IPS-20b (cell line): ENCODE results near the gene MYBPC1.
A peak's percentile ranks its signal among the peaks of the same experiment; 100 is the strongest.
"Not testable (repeated sequence)": the region's sequence is repeated elsewhere in the genome, so short reads cannot be mapped to it uniquely, and the experiment has no call there.

Experiments used
- H3K27ac ChIP-seq: one replicate; pipeline ENCODE4 v1.5.1; 2013; ENCODE audit warnings: low read length
- H3K27me3 ChIP-seq: 2 replicates; pipeline ENCODE4 v1.6.1; 2013; ENCODE audit warnings: mild to moderate bottlenecking, low read length, inconsistent platforms; ENCODE audit not compliant: insufficient read depth
- H3K36me3 ChIP-seq: 2 replicates; pipeline ENCODE4 v1.6.1; 2013; ENCODE audit warnings: low read depth, mild to moderate bottlenecking, inconsistent platforms, low read length, moderate library complexity; ENCODE audit not compliant: insufficient read depth
- H3K4me1 ChIP-seq: 2 replicates; pipeline ENCODE4 v1.6.1; 2013; ENCODE audit warnings: mild to moderate bottlenecking, control low read depth, inconsistent platforms, low read length, moderate library complexity; ENCODE audit not compliant: insufficient read depth
- H3K4me3 ChIP-seq: 2 replicates; pipeline ENCODE4 v1.5.1; 2013; ENCODE audit warnings: mild to moderate bottlenecking, low read length, inconsistent platforms
- H3K9ac ChIP-seq: 2 replicates; pipeline ENCODE4 v1.6.1; 2013; ENCODE audit warnings: low read depth, mild to moderate bottlenecking, inconsistent platforms, low read length, moderate library complexity
- H3K9me3 ChIP-seq: 2 replicates; pipeline ENCODE4 v1.6.1; 2013; ENCODE audit warnings: mild to moderate bottlenecking, low read depth, low read length, inconsistent platforms; ENCODE audit not compliant: insufficient read depth

The MYBPC1 gene

GRCh38 chr12:101637936-101638335, 43.2 kb downstream of the MYBPC1 start:
- H3K27me3 ChIP-seq: peaks cover 16% of the 10 kb centered on the region
- H3K36me3 ChIP-seq: no peaks in the 10 kb centered on the region
- H3K27ac ChIP-seq: no peak overlapping the region
- no peak overlapping the region for H3K9ac ChIP-seq
- no peaks in the 10 kb centered on the region; the same call in 1 of the 2 replicates for H3K4me1 ChIP-seq
- H3K9me3 ChIP-seq: no peaks in the 10 kb centered on the region
- H3K4me3 ChIP-seq: no peak overlapping the region

- Histone ChIP-seq H3K9ac (no peak overlapping the region), H3K27ac (no peak overlapping the region), H3K27me3 (peaks cover 23% of the 10 kb centered on the region), H3K9me3 (no peaks in the 10 kb centered on the region), H3K36me3 (no peaks in the 10 kb centered on the region), H3K4me3 (peak overlapping the region; percentile 65), H3K4me1 (no peaks in the 10 kb centered on the region; the same call in 1 of the 2 replicates)
Observed at GRCh38 chr12:101642115-101643067, 47.6 kb downstream of the MYBPC1 start.

DNA sequence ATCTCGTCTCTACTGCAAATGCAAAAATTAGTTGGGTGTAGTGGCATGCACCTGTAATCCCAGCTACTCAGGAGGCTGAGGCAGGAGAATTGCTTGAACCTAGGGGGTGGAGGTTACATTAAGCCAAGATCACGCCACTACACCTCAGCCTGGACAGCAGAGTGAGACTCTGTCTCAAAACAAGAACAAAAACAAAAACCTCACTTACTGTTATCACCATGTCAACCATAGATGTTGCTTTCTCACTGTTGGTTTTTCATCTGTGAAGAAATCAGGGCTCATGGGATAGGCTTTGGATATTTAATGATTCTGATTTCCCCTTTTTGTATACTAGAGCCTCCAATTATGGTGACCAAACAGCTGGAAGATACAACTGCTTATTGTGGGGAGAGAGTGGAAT, 52.9 kb downstream of the MYBPC1 start:
- Histone ChIP-seq H3K9me3 (no peaks in the 10 kb centered on the region), H3K27ac (no peak overlapping the region), H3K9ac (no peak overlapping the region), H3K4me3 (no peak overlapping the region), H3K27me3 (peaks cover 9% of the 10 kb centered on the region), H3K36me3 (no peaks in the 10 kb centered on the region), H3K4me1 (no peaks in the 10 kb centered on the region; the same call in 1 of the 2 replicates)

DNA sequence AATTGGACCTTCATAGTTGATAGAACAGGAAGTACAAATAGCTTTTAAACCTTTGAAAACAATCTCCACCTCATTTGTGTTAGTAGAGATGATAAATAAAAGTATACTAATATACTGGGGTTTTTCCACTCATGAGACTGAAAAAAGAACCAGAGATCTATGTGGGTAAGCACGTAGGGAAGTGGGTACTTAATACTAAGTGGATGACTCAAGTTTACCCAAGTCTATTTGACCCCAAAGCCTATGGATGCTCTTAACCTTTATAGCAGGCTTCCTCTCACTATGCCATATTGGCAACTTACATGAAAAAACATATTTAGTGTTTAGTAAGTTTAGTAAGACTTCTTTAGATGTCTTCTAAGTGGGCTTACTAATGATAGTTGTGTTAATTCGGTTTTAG, 53.4 kb downstream of the MYBPC1 start:
- Histone ChIP-seq H3K9me3 (no peaks in the 10 kb centered on the region), H3K4me3 (no peak overlapping the region), H3K27me3 (peaks cover 4% of the 10 kb centered on the region), H3K9ac (no peak overlapping the region), H3K4me1 (no peaks in the 10 kb centered on the region), H3K27ac (no peak overlapping the region), H3K36me3 (no peaks in the 10 kb centered on the region)

GRCh38 chr12:101650346-101651117, 55.8 kb downstream of the MYBPC1 start:
- Histone ChIP-seq H3K4me1 (no peaks in the 10 kb centered on the region), H3K4me3 (no peak overlapping the region), H3K9me3 (no peaks in the 10 kb centered on the region), H3K27ac (no peak overlapping the region), H3K36me3 (no peaks in the 10 kb centered on the region), H3K9ac (no peak overlapping the region), H3K27me3 (no peaks in the 10 kb centered on the region)

DNA sequence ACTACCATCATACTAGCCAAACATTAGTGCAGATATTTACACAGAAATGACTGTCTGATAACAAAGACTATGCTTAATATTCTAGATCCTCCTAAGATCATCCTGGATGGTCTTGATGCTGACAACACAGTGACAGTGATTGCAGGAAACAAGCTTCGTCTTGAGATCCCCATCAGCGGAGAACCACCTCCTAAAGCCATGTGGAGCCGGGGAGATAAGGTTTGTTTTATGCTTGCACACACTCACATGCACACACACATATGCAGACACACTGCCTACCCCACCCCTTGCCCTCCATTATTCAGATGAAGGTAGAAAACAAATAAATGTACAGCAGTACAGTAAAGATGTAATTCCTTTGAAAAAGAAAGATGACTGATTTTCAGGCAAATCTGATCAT, 58.3 kb downstream of the MYBPC1 start:
- Histone ChIP-seq H3K9me3 (no peaks in the 10 kb centered on the region), H3K36me3 (no peaks in the 10 kb centered on the region), H3K27me3 (no peaks in the 10 kb centered on the region), H3K27ac (no peak overlapping the region), H3K4me3 (no peak overlapping the region), H3K9ac (no peak overlapping the region), H3K4me1 (no peaks in the 10 kb centered on the region)

GRCh38 chr12:101653503-101653902, 58.7 kb downstream of the MYBPC1 start:
- no peak overlapping the region for H3K4me3 ChIP-seq
- no peaks in the 10 kb centered on the region for H3K36me3 ChIP-seq
- H3K9me3 ChIP-seq: no peaks in the 10 kb centered on the region
- no peaks in the 10 kb centered on the region for H3K27me3 ChIP-seq
- no peak overlapping the region for H3K9ac ChIP-seq
- no peak overlapping the region for H3K27ac ChIP-seq
- H3K4me1 ChIP-seq: no peaks in the 10 kb centered on the region

DNA sequence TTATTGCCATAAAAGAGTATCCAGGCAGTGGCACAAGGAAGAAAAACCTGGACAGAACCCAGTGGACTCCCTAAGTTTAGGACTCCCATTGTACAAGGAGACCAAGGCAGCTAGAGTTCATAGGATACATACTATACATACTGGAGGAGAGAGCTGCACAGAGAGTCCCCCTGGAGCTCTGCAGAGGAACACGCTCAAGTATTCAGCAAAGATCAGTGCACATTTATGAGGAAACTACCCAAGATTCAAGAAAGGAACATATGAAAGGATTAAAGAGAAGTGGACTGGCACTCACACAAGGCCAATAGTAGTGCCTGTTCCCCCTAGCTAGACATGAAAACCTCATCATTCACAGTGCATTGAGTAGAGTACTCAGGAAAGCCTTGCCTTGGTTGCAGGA, 59.7 kb downstream of the MYBPC1 start:
- Histone ChIP-seq H3K9ac (no peak overlapping the region), H3K4me3 (no peak overlapping the region), H3K4me1 (no peaks in the 10 kb centered on the region), H3K36me3 (no peaks in the 10 kb centered on the region), H3K27ac (no peak overlapping the region), H3K9me3 (no peaks in the 10 kb centered on the region), H3K27me3 (no peaks in the 10 kb centered on the region)

- H3K27me3 ChIP-seq: no peaks in the 10 kb centered on the region
- H3K4me3 ChIP-seq: no peak overlapping the region
- no peaks in the 10 kb centered on the region for H3K36me3 ChIP-seq
- no peaks in the 10 kb centered on the region for H3K9me3 ChIP-seq
- H3K9ac ChIP-seq: no peak overlapping the region
- no peak overlapping the region for H3K27ac ChIP-seq
- H3K4me1 ChIP-seq: no peaks in the 10 kb centered on the region
Observed at GRCh38 chr12:101655393-101655792, 60.6 kb downstream of the MYBPC1 start.

DNA sequence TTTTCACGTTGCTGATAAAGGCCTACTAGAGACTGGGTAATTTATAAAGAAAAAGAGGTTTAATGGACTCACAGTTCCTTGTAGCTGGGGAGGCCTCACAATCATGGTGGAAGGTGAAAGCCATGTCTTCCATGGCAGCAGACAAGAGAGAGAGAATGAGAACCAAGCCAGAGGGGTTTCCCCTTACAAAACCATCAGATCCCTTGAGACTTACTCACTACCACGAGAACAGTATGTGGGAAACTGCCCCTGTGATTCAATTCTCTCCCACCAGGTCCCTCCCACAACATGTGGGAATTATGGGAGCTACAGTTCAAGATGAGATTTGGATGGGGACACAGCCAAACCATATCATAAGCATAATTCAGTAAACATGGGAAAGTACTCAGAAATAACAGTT, 65.9 kb downstream of the MYBPC1 start:
- H3K27me3 ChIP-seq, H3K4me1 ChIP-seq, H3K4me3 ChIP-seq, H3K9me3 ChIP-seq, H3K27ac ChIP-seq, H3K36me3 ChIP-seq, H3K9ac ChIP-seq: not testable (repeated sequence)

- Histone ChIP-seq H3K27ac (no peak overlapping the region), H3K4me1 (peaks cover 3% of the 10 kb centered on the region; the same call in 1 of the 2 replicates), H3K9me3 (no peaks in the 10 kb centered on the region), H3K4me3 (no peak overlapping the region), H3K27me3 (no peaks in the 10 kb centered on the region), H3K9ac (no peak overlapping the region), H3K36me3 (no peaks in the 10 kb centered on the region)
Observed at GRCh38 chr12:101663298-101663697, 68.5 kb downstream of the MYBPC1 start.

DNA sequence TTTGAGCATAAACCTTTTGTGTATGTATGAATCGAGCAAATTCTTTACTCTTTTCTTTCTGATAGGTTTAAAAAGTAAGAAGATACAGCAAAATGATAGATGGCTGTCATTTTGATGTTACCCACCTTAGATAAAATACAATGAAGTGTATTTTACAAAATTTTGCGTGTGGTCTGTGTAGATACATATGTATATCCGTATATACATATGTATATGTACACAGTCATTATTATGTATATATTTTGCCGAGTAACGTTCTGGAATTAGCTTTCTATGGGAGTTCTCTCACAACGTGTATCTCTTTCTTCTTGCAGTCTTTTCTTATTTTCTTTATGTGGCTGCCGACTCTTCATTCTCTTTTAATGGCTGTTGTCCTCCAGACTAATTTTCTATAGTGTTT, 70.2 kb downstream of the MYBPC1 start:
- H3K4me1 ChIP-seq: peaks cover 3% of the 10 kb centered on the region; the same call in 1 of the 2 replicates
- no peak overlapping the region for H3K27ac ChIP-seq
- H3K36me3 ChIP-seq: no peaks in the 10 kb centered on the region
- no peak overlapping the region for H3K4me3 ChIP-seq
- H3K9me3 ChIP-seq: no peaks in the 10 kb centered on the region
- H3K9ac ChIP-seq: no peak overlapping the region
- no peaks in the 10 kb centered on the region for H3K27me3 ChIP-seq
